K562 (cell line): ENCODE results near the gene DMBT1. TPM values are rescaled to one million over a fixed set of nuclear protein-coding genes. Genes with fewer than 3 reads are reported as not detected.
A peak's percentile ranks its signal among the peaks of the same experiment; 100 is the strongest.

Experiments
- ATAC-seq: fragments of 200-7000 bp; cut with Tn5 transposase; 3 replicates; pipeline ENCODE4 v1.9.1; 2020; ENCODE audit warnings: moderate library complexity
- BruUV-seq: library from RNA; stranded (reverse); fragments of 400-500 nt; replicated peaks from 2 replicates; lab custom pipeline; 2021; lab: Mats Ljungman, UMichigan
- CTCF ChIA-PET: fragments of 300-600 bp; formaldehyde crosslinking; extraction: SDS; loops from one replicate; lab custom pipeline; 2021; ENCODE audit warnings: low intra/inter-chr PET ratio; lab: Yijun Ruan, JAX
- POLR2A ChIA-PET: fragments of 300-600, 350-650 bp; sonication (Branson Sonifier 250); formaldehyde crosslinking; extraction: SDS; loops from one replicate; lab custom pipeline; 2021; ENCODE audit warnings: antibody characterized with exemption, inconsistent platforms; lab: Yijun Ruan, JAX
- DNase-seq, 4 experiments: peaks; one replicate each; pipeline versions ENCODE4 v3.0.0 to v3.0.0-alpha.2; 2011 to 2018; ENCODE audit warnings: low spot score in 3 of 4, mixed read lengths in 3 of 4; ENCODE audit errors: extremely low read depth in 1 of 4
- FAIRE-seq: peaks from 2 replicates; lab custom pipeline; 2011; peaks lifted over from hg19 to GRCh38; lab: Jason Lieb, UNC
- H2AFZ ChIP-seq: 2 replicates; pipeline ENCODE4 v1.6.0; 2011; ENCODE audit warnings: low read depth, low read length, control low read depth, inconsistent platforms
- H3K27ac ChIP-seq: fragments of 200-600 bp; 3 replicates; pipeline ENCODE4 v1.8.0; 2011; ENCODE audit warnings: low read depth, mild to moderate bottlenecking, control low read depth, inconsistent platforms, low read length, moderate library complexity, mixed read lengths; ENCODE audit errors: extremely low read depth
- H3K27me3 ChIP-seq, 2 experiments: fragments of 300-600 bp in 1 of 2; 2 replicates in 1 of 2; 3 replicates in 1 of 2; pipeline versions ENCODE4 v1.6.0 to v1.8.0; 2011; ENCODE audit warnings: inconsistent platforms in 2 of 2, low read length in 2 of 2, mild to moderate bottlenecking in 1 of 2, mixed read lengths in 1 of 2, moderate library complexity in 1 of 2; ENCODE audit not compliant: control insufficient read depth in 2 of 2, insufficient read depth in 2 of 2
- H3K36me3 ChIP-seq: fragments of 300-600 bp; 3 replicates; pipeline ENCODE4 v1.8.0; 2011; ENCODE audit warnings: mild to moderate bottlenecking, low read length, inconsistent platforms; ENCODE audit not compliant: control insufficient read depth, insufficient read depth
- H3K4me1 ChIP-seq, 2 experiments: fragments of 200-600 bp in 1 of 2; replicated peaks in 1 of 2; 2 replicates in 1 of 2; 3 replicates in 1 of 2; pipeline versions ENCODE4 v1.5.1 to v1.8.0; 2011; ENCODE audit warnings: inconsistent platforms in 2 of 2, low read length in 2 of 2, mild to moderate bottlenecking in 1 of 2, mixed read lengths in 1 of 2, moderate library complexity in 1 of 2; ENCODE audit not compliant: control insufficient read depth in 2 of 2, insufficient read depth in 2 of 2
- H3K4me2 ChIP-seq: 2 replicates; pipeline ENCODE4 v1.6.1; 2011; ENCODE audit warnings: low read length, control low read depth, inconsistent platforms, mixed read lengths; ENCODE audit not compliant: insufficient read depth
- H3K4me3 ChIP-seq: fragments of 200-600 bp; sonication (generic), shearing (Covaris generic); 2 replicates; pipeline ENCODE4 v1.5.1; 2016; ENCODE audit warnings: control low read depth, inconsistent platforms
- H3K79me2 ChIP-seq: fragments of 200-600 bp; 3 replicates; pipeline ENCODE4 v1.8.0; 2011; ENCODE audit warnings: low read length, inconsistent platforms; ENCODE audit not compliant: control insufficient read depth, insufficient read depth
- H3K9ac ChIP-seq, 2 experiments: 2 replicates each; pipeline versions ENCODE4 v1.6.0 to v1.6.1; 2011; ENCODE audit warnings: low read depth in 2 of 2, low read length in 2 of 2, control low read depth in 1 of 2, inconsistent platforms in 1 of 2, mild to moderate bottlenecking in 1 of 2, mixed read lengths in 1 of 2; ENCODE audit not compliant: insufficient read depth in 1 of 2
- H3K9me1 ChIP-seq: one replicate; pipeline ENCODE4 v1.6.0; 2011; ENCODE audit warnings: inconsistent platforms, mild to moderate bottlenecking, low read length, moderate library complexity; ENCODE audit not compliant: control insufficient read depth, insufficient read depth
- H3K9me3 ChIP-seq: replicated peaks from 2 replicates; pipeline ENCODE4 v1.5.1; 2011; ENCODE audit warnings: low read depth, low read length, inconsistent platforms; ENCODE audit not compliant: control insufficient read depth, insufficient read depth
- H4K20me1 ChIP-seq: replicated peaks from 2 replicates; pipeline ENCODE4 v1.6.1; 2011; ENCODE audit warnings: low read length, inconsistent platforms, mixed read lengths; ENCODE audit not compliant: control insufficient read depth, insufficient read depth
- CBX3 ChIP-seq, 2 experiments: IDR thresholded peaks; 1 replicate in 1 of 2; 2 replicates in 1 of 2; pipeline ENCODE4 v1.6.1; 2012; ENCODE audit warnings: inconsistent platforms in 2 of 2, low read length in 2 of 2, borderline replicate concordance in 1 of 2, control low read depth in 1 of 2
- DIDO1 ChIP-seq: fragments of 450-650 bp; IDR thresholded peaks from 2 replicates; pipeline ENCODE4 v1.6.1; 2016; ENCODE audit warnings: low read depth, missing biosample characterization, missing genetic modification characterization
- ESRRB ChIP-seq: fragments of 250-450 bp; sonication (Bioruptor Pico); IDR thresholded peaks from 2 replicates; pipeline ENCODE4 v1.5.0; 2020; ENCODE audit warnings: mild to moderate bottlenecking, moderate library complexity, borderline replicate concordance
- NFIC ChIP-seq: fragments of 450-650 bp; IDR thresholded peaks from 2 replicates; pipeline ENCODE4 v1.6.1; 2017; ENCODE audit warnings: mild to moderate bottlenecking, inconsistent platforms
- NFIX ChIP-seq: fragments of 250-450 bp; sonication (Bioruptor Pico); IDR thresholded peaks from 2 replicates; pipeline ENCODE4 v1.4.0; 2020; ENCODE audit warnings: low read depth, mild to moderate bottlenecking, moderate library complexity
- ZNF23 ChIP-seq: fragments of 250-450 bp; sonication (Bioruptor Pico); IDR thresholded peaks from 2 replicates; pipeline ENCODE4 v1.4.0; 2020; ENCODE audit warnings: mild to moderate bottlenecking
- ZNF311 ChIP-seq: fragments of 250-450 bp; sonication (Bioruptor Pico); IDR thresholded peaks from 2 replicates; pipeline ENCODE4 v1.4.0; 2020; ENCODE audit warnings: mild to moderate bottlenecking, moderate library complexity
- WGBS: fragments of 100-300 bp; shearing (Covaris generic); methylation state at CpG from one replicate; pipeline ENCODE4 v1.1.6; 2016; ENCODE audit warnings: low coverage, mixed read lengths; ENCODE audit not compliant: insufficient coverage; ENCODE audit errors: missing lambda C conversion rate; 5-methylcytosine and 5-hydroxymethylcytosine counted together
- in situ Hi-C: fragments of 300-500 bp; cut with MboI; formaldehyde crosslinking; loops from 4 replicates; pipeline ENCODE4 v1.15.0; 2018; ENCODE audit warnings: inconsistent platforms, mixed read lengths
- intact Hi-C: fragments of 100-400 bp; cut with micrococcal nuclease; formaldehyde crosslinking; loops from 2 replicates; pipeline ENCODE4 v1.14.2; 2022
- polyA plus RNA-seq, 8 experiments: library from polyadenylated mRNA; depleted of rRNA in 4 of 8; stranded (reverse) in 5 of 8; unstranded in 3 of 8; fragments of >200 nt; fragmentation: Nextera tagmentation in 2 of 8; fragmentation: Illumina TruSeq in 1 of 8; extraction: Ambion mirVana in 2 of 8; extraction: Trizol in 1 of 8; gene quantifications; 2 replicates each; pipeline versions ENCODE4 v1.2.1 to v1.2.3, GENCODE V29; 2011 to 2014; ENCODE audit warnings: inconsistent platforms in 1 of 8, missing spikeins in 1 of 8
- total RNA-seq, 7 experiments: library from RNA; depleted of rRNA in 6 of 7; stranded (reverse); fragments of >200 nt in 6 of 7; fragmentation: Illumina TruSeq in 2 of 7; extraction: Trizol in 2 of 7; gene quantifications; 2 replicates each; pipeline versions ENCODE4 v1.2.1 to v1.2.3, GENCODE V29; 2011 to 2021; ENCODE audit warnings: low replicate concordance in 1 of 7
- TF ChIP-seq, protein P1 (sequence below): fragments of 450-650 bp; IDR thresholded peaks from 2 replicates; pipeline ENCODE4 v1.6.1; 2018; ENCODE audit not compliant: partially characterized antibody
- TF ChIP-seq, protein P2 (sequence below): sonication (generic); formaldehyde crosslinking; IDR thresholded peaks from 2 replicates; pipeline ENCODE4 v1.8.0; 2022; ENCODE audit warnings: missing genetic modification reagents, mild to moderate bottlenecking, moderate library complexity, borderline replicate concordance

DMBT1 gene
- total and polyA plus RNA-seq, 9 of the 15 experiments (the other 6 are each of a cell fraction or from before 2014, with no cell fraction given) = 0.01 to 0.07 TPM; not detected in 7

DNA sequence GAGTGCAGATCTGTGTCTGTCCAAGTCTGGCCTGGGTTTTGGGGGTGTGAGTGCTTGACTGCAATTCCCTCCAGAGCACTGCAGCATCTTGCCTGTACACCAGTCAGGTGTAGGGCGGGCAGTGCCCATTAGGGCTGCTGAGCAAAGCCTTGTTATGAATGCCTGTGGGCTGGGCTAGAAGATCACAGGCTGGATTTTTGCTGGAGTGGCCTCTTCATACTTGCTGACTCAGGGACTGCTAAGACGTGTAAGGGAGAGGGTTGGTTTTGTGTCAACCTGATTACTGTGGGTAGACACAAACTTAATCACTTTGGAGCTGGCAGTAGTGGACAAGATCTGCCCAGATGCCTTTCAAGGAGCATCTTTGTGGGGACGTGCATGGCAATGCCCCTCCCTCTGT lies 29.6 kb downstream of the DMBT1 start (continued):
- TF ChIP-seq, protein P1, sequence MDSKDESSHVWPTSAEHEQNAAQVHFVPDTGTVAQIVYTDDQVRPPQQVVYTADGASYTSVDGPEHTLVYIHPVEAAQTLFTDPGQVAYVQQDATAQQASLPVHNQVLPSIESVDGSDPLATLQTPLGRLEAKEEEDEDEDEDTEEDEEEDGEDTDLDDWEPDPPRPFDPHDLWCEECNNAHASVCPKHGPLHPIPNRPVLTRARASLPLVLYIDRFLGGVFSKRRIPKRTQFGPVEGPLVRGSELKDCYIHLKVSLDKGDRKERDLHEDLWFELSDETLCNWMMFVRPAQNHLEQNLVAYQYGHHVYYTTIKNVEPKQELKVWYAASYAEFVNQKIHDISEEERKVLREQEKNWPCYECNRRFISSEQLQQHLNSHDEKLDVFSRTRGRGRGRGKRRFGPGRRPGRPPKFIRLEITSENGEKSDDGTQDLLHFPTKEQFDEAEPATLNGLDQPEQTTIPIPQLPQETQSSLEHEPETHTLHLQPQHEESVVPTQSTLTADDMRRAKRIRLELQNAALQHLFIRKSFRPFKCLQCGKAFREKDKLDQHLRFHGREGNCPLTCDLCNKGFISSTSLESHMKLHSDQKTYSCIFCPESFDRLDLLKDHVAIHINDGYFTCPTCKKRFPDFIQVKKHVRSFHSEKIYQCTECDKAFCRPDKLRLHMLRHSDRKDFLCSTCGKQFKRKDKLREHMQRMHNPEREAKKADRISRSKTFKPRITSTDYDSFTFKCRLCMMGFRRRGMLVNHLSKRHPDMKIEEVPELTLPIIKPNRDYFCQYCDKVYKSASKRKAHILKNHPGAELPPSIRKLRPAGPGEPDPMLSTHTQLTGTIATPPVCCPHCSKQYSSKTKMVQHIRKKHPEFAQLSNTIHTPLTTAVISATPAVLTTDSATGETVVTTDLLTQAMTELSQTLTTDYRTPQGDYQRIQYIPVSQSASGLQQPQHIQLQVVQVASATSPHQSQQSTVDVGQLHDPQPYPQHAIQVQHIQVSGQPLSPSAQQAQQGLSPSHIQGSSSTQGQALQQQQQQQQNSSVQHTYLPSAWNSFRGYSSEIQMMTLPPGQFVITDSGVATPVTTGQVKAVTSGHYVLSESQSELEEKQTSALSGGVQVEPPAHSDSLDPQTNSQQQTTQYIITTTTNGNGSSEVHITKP = no peak
- TF ChIP-seq, protein P2, sequence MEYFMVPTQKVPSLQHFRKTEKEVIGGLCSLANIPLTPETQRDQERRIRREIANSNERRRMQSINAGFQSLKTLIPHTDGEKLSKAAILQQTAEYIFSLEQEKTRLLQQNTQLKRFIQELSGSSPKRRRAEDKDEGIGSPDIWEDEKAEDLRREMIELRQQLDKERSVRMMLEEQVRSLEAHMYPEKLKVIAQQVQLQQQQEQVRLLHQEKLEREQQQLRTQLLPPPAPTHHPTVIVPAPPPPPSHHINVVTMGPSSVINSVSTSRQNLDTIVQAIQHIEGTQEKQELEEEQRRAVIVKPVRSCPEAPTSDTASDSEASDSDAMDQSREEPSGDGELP (CRISPR knock-in tag) = no peak
- TF ChIP-seq ESRRB (CRISPR knock-in tag) = no peak
- no peak for TF ChIP-seq ZNF311 (CRISPR knock-in tag)

DNA sequence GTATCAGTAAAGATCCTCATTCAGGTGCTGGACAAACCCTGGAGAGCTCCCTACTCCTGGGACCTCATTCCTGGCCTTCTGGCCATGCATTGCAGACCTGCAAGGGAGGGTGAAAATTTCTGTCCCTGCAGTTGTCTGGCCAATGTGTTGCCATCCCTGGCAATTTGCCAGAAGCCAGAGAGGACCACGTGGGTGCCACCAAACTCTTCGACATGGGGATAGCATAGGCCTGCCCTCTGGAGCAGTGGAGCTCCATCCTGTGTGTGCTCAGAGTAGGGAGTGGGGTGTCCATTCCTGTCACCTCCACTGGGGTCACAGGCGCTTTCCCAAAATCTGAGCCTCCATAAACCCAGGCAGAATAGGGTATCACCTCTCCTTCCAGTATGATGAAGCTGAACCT lies 31.2 kb downstream of the DMBT1 start:
- WGBS = 0% methylated on average over 2 of the region's 3 CpGs
- Histone ChIP-seq H3K4me2 (no peak overlapping the region), H3K9ac (no peak overlapping the region), H4K20me1 (no peaks in the 10 kb centered on the region), H3K9me3 (no peaks in the 10 kb centered on the region), H2AFZ (no peak overlapping the region), H3K4me3 (no peak overlapping the region), H3K4me1 (no peaks in the 10 kb centered on the region), H3K36me3 (no peaks in the 10 kb centered on the region), H3K27me3 (no peaks in the 10 kb centered on the region; a peak in 1 of 5 replicates), H3K79me2 (no peaks in the 10 kb centered on the region), H3K27ac (no peak overlapping the region), H3K9me1 (no peaks in the 10 kb centered on the region)
- DNase-seq (no peak), ATAC-seq (no peak), FAIRE-seq (no peak)
- ChIA-PET POLR2A (no interaction called here), CTCF (no interaction called here)
- intact Hi-C loops = no loop called here
- in situ Hi-C loops = no loop called here
- BruUV-seq = no TSS peak
- TF ChIP-seq NFIX (CRISPR knock-in tag) (peak; percentile 39; the same call in 1 of the 2 replicates), CBX3 (IDR thresholded peaks at IDR 0.05; ENCODE audit: borderline replicate concordance in 1 of 2, low read length in 2 of 2) (no peak), DIDO1 (no peak), NFIC (peak; percentile 79), ZNF23 (CRISPR knock-in tag) (no peak)
